A673 (cell line): ENCODE data around the gene RAET1E.
"Not testable (repeated sequence)": the region's sequence is repeated elsewhere in the genome, so short reads cannot be mapped to it uniquely, and the experiment has no call there.

Experiments
- EZH2 ChIP-seq: fragments of 200-600 bp; sonication (generic); IDR thresholded peaks from 2 replicates; pipeline ENCODE4 v1.6.1; 2017; ENCODE audit warnings: borderline replicate concordance, low read depth, mild to moderate bottlenecking, mixed read lengths, antibody characterized with exemption, low read length; ENCODE audit not compliant: poor library complexity, severe bottlenecking
- TF ChIP-seq, protein P1 (sequence below): fragments of 300-800, 200-600 bp; sonication (generic); conservative IDR thresholded peaks from 2 replicates; pipeline ENCODE4 v1.5.1; 2017; ENCODE audit warnings: low read depth, mild to moderate bottlenecking, antibody characterized with exemption, low read length, moderate library complexity, mixed read lengths

DNA sequence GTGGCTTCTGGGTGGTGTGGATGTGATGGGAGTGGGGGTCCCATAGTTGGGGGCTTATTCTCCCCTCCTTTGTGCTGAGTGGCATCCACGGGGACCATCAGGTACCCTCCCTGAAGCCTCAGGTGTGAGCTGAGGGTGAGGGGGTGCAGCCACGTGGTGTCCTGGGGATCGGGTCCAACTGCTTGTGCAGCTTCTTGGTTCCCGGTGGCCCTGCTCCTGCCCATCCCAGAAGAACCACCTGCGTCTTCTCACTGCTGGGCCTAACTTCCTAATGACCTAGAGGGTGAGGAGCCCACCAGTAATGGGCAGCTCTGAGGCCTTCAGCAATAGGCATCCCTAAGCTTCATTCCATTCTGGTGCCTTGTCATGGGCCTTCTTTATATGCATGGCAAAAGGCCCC lies 45.4 kb upstream of the RAET1E start:
- TF ChIP-seq, protein P1, sequence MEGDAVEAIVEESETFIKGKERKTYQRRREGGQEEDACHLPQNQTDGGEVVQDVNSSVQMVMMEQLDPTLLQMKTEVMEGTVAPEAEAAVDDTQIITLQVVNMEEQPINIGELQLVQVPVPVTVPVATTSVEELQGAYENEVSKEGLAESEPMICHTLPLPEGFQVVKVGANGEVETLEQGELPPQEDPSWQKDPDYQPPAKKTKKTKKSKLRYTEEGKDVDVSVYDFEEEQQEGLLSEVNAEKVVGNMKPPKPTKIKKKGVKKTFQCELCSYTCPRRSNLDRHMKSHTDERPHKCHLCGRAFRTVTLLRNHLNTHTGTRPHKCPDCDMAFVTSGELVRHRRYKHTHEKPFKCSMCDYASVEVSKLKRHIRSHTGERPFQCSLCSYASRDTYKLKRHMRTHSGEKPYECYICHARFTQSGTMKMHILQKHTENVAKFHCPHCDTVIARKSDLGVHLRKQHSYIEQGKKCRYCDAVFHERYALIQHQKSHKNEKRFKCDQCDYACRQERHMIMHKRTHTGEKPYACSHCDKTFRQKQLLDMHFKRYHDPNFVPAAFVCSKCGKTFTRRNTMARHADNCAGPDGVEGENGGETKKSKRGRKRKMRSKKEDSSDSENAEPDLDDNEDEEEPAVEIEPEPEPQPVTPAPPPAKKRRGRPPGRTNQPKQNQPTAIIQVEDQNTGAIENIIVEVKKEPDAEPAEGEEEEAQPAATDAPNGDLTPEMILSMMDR = not testable (repeated sequence)
- not testable (repeated sequence) for TF ChIP-seq EZH2
